CD4-positive, alpha-beta T cell treated with Interleukin-12 subunit alpha and Interleukin-12 subunit beta, for 1 hour (primary cell): ENCODE data around the gene UGGT2.
"Not testable (repeated sequence)": the region's sequence is repeated elsewhere in the genome, so short reads cannot be mapped to it uniquely, and the experiment has no call there.

Experiments
- DNase-seq: peaks from one replicate; pipeline ENCODE4 v3.0.0-alpha.2; 2020

Gene UGGT2

GRCh38 chr13:95880331-95880730 lies 172.9 kb downstream of the UGGT2 start:
- no peak for DNase-seq

- no peak for DNase-seq
Measured at GRCh38 chr13:95874286-95874685, 178.9 kb downstream of the UGGT2 start.

GRCh38 chr13:95870421-95870820 lies 182.8 kb downstream of the UGGT2 start:
- DNase-seq: no peak

DNA sequence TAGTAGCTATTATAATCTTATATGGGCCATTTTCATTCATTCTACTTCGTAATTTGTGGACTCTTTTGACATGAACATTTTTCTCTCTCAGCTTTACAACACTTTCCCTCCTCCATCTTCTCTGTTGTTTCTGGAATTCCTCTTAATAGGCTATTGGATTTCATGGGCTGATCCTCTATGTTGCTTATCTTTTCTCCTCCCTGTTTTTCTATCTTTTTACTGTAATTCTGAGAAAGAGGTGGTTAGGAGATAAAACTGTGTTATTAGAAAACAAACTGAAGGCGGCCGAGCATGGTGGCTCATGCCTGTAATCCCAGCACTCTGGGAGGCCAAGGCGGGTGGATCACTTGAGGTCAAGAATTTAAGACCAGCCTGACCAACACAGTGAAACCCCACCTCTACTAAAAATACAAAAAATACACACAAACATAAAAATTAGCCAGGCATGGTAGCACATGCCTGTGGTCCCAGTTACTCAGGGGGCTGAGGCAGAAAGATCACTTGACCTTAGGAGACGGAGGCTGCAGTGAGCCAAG lies 188.1 kb downstream of the UGGT2 start:
- DNase-seq: no peak

GRCh38 chr13:95862408-95862807 lies 190.8 kb downstream of the UGGT2 start:
- no peak for DNase-seq

- DNase-seq: no peak
Measured at GRCh38 chr13:95861296-95861695, 191.9 kb downstream of the UGGT2 start.

DNA sequence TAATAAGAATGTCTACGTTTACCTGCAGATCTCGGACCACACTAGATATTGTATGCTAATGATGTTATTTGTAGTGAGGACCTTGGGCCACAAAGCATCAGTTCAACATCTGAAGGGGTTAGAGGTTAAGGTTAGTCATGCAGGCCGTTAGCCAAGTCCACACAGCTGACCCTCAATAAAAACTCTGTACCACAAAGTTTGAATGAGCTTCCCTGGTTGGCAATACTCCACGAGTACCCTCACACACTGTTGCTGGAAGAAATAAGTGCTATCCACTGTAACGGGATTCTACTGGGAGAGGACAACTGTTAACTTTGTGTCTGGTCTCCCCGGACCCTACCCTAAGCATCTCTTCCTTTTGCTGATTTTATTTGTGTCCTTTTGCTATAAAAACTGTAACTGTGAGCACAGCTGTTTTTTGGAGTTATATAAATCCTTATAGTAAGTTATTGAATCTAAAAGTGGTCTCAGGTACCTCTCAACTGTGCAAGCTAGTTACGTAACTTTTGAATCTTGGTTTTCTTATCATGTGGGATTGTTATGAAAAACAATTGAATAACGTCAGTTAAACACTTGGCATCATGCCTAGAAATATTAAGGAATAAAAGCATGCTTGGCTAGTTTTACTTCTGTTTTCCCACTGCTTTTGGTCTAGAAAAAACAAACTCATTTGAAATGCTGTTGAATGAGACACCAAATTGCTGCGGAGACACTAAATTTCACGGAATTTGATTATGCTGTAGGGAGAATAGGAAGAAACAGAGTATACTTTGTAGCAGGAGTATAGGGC lies 194.7 kb downstream of the UGGT2 start:
- no peak for DNase-seq

GRCh38 chr13:95845656-95846055 lies 207.5 kb downstream of the UGGT2 start:
- DNase-seq: not testable (repeated sequence)

- DNase-seq: no peak
Measured at GRCh38 chr13:95842898-95843297, 210.3 kb downstream of the UGGT2 start.

- DNase-seq: no peak
Measured at GRCh38 chr13:95841894-95842293, 211.3 kb downstream of the UGGT2 start.

- DNase-seq: peak; percentile 70
Measured at GRCh38 chr13:95834134-95834765, 219.0 kb downstream of the UGGT2 start.

- no peak for DNase-seq
Measured at GRCh38 chr13:95833719-95834118, 219.5 kb downstream of the UGGT2 start.

DNA sequence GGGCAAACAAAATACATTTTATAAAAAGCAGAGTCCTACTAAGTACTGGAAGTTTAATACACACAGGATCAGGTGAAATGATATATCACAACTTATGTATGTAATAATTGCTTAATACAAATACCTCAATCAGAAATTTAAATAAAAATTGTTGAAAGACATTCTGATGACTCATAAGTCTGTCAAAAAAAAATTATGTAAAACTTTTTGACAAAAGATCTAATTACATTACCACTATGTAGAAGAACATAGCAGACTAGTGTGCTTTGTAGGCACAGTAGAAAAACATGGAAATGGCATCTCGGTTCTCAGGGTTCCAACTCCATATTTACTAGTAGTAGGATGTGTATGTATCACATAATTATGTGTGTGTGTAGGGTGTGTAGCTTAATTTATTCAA lies 220.1 kb downstream of the UGGT2 start:
- DNase-seq: no peak

DNA sequence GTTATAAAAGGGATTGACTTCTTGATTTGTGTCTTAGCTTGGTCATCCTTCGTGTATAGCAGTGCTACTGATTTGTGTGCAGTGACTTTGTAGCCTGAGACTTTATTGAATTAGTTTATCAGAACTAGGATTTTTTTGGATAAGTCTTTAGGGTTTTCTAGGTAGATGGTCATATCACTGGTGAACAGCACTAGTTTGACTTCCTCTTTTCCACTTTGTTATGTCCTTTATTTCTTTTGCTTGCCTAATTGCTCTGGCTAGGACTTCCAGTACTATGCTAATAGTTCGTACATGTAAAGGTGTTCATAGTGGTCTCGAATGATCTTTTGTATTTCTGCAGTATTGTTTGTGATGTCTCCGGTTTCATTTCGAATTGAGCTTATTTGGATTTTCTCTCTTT lies 230.9 kb downstream of the UGGT2 start:
- DNase-seq: no peak

DNA sequence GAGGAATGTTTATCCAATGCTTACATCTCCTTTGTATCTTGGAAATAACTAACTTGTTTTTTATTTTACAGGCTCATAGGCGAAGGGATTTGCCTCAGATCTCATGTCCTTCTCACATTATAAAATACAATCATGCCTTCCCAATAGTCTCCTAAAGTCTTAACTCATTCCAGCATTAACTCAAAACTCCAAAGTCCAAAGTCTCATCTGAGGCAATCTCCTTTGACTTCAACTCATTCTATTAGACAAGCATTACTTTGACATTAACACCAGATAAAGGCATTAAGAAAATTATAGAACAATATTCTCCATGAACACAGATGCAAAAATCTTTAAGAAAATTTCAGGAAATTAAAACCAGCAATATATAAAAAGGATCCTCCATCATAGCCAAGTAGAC lies 238.7 kb downstream of the UGGT2 start:
- no peak for DNase-seq

DNA sequence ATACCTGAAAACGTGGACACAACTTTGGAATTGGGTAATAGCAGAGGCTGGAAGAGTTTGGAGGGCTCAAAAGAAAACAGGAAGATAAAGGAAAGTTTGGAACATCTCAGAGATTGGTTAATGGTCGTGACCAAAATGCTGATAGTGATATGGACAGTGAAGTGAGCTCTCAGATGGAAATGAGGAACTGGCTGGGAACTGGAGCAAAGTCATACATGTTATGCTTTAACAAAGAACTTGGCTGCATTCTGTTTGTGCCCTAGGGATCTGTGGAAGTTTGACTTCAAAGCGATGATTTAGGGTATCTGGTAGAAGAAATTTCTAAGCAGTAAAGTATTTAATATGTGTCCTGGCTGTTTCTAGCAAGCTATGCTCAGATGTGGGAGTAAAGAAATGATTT lies 240.1 kb downstream of the UGGT2 start:
- no peak for DNase-seq

GRCh38 chr13:95809429-95809828 lies 243.8 kb downstream of the UGGT2 start:
- no peak for DNase-seq

DNA sequence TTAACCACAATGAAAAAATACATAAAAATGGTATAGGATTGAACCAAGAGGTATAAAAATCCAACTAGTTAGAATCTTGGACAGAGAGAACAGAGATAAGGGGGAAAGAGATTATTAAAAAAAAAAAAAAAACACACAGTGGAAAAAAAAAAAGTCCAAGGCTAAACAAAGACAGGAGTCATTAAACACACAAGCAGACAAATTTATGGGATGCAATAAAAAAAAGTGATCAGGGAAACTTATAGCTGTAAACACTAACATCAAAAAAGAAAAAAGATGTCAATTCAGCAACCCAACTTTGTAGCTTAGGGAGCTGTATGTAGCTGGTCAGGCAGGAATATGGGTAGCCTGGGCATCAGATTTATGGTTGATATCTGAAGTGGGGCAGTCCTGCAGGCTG lies 247.3 kb downstream of the UGGT2 start:
- DNase-seq: no peak

DNA sequence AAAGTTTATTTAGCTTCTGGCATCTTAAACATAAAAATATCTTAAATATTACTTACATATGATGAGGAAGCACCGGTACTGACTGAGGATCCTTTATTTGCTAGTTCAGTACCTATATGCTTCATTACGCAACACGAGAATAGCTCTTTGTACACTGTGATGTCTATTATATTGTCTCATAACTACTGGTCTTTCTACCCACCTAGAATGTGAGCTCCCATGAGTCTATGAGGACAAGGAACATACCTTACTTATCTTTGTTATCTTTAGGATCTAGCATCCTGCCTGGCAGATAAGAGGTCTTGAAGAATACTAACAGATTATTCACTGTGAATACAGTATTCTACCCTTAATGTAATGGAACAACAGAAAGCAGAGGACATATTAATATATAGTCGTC lies 251.4 kb downstream of the UGGT2 start:
- no peak for DNase-seq

GRCh38 chr13:95800436-95800835 lies 252.8 kb downstream of the UGGT2 start:
- DNase-seq: no peak

- no peak for DNase-seq
Measured at GRCh38 chr13:95797016-95797415, 256.2 kb downstream of the UGGT2 start.

GRCh38 chr13:95793781-95794180 lies 259.4 kb downstream of the UGGT2 start:
- DNase-seq: no peak

DNA sequence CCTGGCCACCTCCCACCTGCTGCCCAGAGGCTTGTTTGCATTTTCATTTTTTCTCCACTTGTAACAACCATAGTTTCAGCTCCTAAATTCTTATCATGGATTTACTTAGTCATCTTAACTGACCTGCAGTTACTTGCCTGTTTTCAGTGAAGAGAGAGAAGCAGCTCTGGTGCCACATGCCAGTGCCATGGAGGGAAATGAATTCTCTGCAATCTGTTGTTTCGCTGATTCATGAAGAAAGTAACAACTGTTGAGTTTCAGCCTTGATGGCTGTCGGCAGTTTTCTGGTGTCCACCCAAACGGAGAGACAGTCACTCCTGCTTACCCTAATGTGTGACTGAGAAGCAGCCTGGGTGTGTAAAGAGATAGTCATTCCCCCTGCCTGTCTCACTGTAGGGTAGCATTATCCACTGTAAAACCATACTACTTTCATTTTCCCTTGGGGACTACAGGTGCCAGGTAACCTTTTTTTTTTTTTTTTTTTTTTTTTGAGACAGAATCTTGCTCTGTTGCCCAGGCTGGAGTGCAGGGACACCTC lies 260.1 kb downstream of the UGGT2 start:
- DNase-seq: no peak

DNA sequence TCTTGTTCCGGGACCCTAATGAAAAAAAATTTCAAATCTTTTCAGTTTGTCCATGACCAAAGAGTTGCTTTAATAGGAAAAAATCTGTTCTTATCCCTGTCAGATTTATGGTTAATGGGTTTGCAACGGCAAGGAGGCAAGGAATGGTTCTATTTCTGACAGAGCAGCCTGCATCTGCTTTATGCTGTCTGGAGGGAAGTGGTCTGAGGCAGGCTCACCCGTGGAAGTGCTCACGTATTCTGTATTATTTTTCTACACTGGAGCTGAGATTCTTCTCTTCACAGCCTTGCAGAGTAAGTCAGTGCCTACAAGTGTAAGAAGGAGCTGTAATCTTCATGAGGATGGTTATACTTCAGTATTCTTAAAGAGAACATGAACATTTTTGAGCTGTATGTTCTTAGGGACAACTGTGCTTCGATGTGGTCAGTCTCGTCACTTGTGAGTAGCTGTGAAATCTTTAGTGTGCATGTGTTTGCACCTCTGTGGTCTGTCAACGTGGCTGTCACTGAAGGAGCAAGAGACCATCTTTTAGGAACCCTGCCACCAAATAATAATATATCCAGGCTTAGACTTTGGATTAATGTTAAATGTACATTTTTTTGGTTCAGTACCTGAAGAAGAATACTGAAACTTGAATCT lies 262.0 kb downstream of the UGGT2 start:
- DNase-seq: no peak
